PC-9 (cell line): ENCODE results near the gene PBX2.

Experiments used
- EZH2 ChIP-seq: fragments of 200-600 bp; sonication (generic); IDR thresholded peaks from 2 replicates; pipeline ENCODE4 v1.8.0; 2017; ENCODE audit warnings: antibody characterized with exemption, low read depth
- TF ChIP-seq, protein P1 (sequence below): fragments of 200-600 bp; sonication (generic); conservative IDR thresholded peaks from 2 replicates; pipeline ENCODE4 v1.6.1; 2017; ENCODE audit warnings: mixed run types, antibody characterized with exemption, mild to moderate bottlenecking, moderate library complexity

DNA sequence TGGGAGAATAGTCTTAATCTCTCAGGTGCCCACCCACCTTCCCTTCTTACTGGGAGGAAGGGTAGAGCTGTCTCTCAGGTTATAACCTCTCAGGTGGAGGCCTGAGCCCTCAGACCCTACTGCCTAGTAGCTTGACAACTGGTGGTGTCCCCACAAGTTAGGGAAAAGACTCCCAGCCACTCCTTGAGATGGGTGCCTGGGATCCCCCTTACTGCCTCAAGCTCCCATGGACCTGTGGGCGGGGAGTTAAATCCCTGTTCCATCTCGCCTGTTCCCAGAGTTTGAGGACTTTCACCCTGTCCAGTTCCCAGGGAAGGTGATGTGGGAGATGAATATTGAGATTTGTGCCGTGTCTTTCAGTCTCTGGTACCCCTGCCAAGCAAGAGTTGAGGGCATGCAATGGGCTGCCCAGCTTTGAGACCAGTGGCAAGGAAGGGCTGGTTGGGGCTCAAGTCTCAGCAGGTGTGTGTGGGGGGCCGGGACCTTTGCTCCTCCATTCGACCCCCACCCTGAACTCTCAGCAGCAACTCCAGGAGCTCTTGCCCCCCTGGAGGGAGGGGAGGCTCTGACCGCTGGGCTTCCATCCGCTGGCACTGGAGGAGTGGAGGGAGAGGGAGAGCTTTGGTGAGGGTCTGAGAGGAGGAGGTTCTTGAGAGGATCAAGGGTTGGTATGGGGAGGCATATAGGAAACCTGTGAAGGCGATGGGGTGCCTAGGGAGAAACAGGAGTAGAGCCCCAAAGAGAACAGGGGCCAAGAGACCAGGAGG is 1.1 kb upstream of the PBX2 start:
- no peak for TF ChIP-seq EZH2
- TF ChIP-seq, protein P1, sequence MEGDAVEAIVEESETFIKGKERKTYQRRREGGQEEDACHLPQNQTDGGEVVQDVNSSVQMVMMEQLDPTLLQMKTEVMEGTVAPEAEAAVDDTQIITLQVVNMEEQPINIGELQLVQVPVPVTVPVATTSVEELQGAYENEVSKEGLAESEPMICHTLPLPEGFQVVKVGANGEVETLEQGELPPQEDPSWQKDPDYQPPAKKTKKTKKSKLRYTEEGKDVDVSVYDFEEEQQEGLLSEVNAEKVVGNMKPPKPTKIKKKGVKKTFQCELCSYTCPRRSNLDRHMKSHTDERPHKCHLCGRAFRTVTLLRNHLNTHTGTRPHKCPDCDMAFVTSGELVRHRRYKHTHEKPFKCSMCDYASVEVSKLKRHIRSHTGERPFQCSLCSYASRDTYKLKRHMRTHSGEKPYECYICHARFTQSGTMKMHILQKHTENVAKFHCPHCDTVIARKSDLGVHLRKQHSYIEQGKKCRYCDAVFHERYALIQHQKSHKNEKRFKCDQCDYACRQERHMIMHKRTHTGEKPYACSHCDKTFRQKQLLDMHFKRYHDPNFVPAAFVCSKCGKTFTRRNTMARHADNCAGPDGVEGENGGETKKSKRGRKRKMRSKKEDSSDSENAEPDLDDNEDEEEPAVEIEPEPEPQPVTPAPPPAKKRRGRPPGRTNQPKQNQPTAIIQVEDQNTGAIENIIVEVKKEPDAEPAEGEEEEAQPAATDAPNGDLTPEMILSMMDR = no peak
